Esophagus muscularis mucosa (tissue), 4 donors: ENCODE measurements around the gene ING2. TPM values are rescaled to one million over a fixed set of nuclear protein-coding genes. Genes with fewer than 3 reads are reported as not detected.

Experiments used
- DNase-seq: peaks from one replicate; pipeline ENCODE4 v3.0.0-alpha.2; 2017; ENCODE audit errors: extremely low spot score
- H3K27ac ChIP-seq, 4 donors: fragments of 200-600 bp; sonication (generic); replicated peaks in 1 of 4; 1 replicate in 3 of 4; 2 replicates in 1 of 4; pipeline ENCODE4 v1.5.1; 2016 to 2019; ENCODE audit warnings: mild to moderate bottlenecking in 1 of 4
- H3K27me3 ChIP-seq, 4 donors: fragments of 200-600 bp; sonication (generic); one replicate each; pipeline versions ENCODE4 v1.5.1 to v1.6.0; 2016 to 2019
- H3K36me3 ChIP-seq, 4 donors: fragments of 200-600 bp; sonication (generic); one replicate each; pipeline ENCODE4 v1.5.1; 2016 to 2019
- H3K4me1 ChIP-seq, 4 donors: fragments of 200-600 bp; sonication (generic); one replicate each; pipeline ENCODE4 v1.5.1; 2016 to 2019
- H3K4me3 ChIP-seq, 4 donors: fragments of 200-600 bp; sonication (generic); 1 replicate in 2 of 4; 2 replicates in 2 of 4; pipeline ENCODE4 v1.5.1; 2016 to 2019; ENCODE audit warnings: mild to moderate bottlenecking in 4 of 4, moderate library complexity in 1 of 4
- H3K9me3 ChIP-seq, 4 donors: fragments of 200-600 bp; sonication (generic); 1 replicate in 3 of 4; 2 replicates in 1 of 4; pipeline ENCODE4 v1.5.1; 2016 to 2019
- CTCF ChIP-seq, 3 experiments: fragments of 200-600 bp in 2 of 3; fragments of 450-650 bp in 1 of 3; sonication (generic) in 2 of 3; IDR thresholded peaks; one replicate each; pipeline ENCODE4 v1.5.1; 2017 to 2019; ENCODE audit warnings: antibody characterized with exemption in 3 of 3, mild to moderate bottlenecking in 2 of 3, moderate library complexity in 1 of 3
- EP300 ChIP-seq: sonication (generic); formaldehyde crosslinking; IDR thresholded peaks from one replicate; pipeline ENCODE4 v1.6.1; 2017; ENCODE audit warnings: antibody characterized with exemption
- POLR2A ChIP-seq: fragments of 450-650 bp; IDR thresholded peaks from one replicate; pipeline ENCODE4 v1.6.1; 2017; ENCODE audit warnings: antibody characterized with exemption, moderate library complexity, mild to moderate bottlenecking, low read depth
- POLR2AphosphoS5 ChIP-seq, 2 donors: sonication (generic); formaldehyde crosslinking; IDR thresholded peaks; one replicate each; pipeline ENCODE4 v1.6.1; 2017; ENCODE audit warnings: antibody characterized with exemption in 2 of 2
- WGBS: methylation state at CpG from one replicate; pipeline ENCODE4 v1.1.5; 2018; 5-methylcytosine and 5-hydroxymethylcytosine counted together
- intact Hi-C: fragments of 100-400 bp; cut with DNase I; formaldehyde crosslinking; loops from one replicate; pipeline ENCODE4 v1.15.1; 2023
- total RNA-seq, 4 donors: library from RNA; depleted of rRNA; stranded (reverse); fragments of >200 nt; gene quantifications; one replicate each; pipeline versions ENCODE4 v1.1.0 to v1.2.1, GENCODE V29; 2016

The ING2 gene
- total RNA-seq, 4 donors from 2014 or later, result 26.2 to 42.8 (median 38.6) TPM

GRCh38 chr4:183467246-183467645 is 37.6 kb upstream of the ING2 start:
- DNase-seq, result no peak
- intact Hi-C loops, result no loop called here

GRCh38 chr4:183468210-183469095 is 36.4 kb upstream of the ING2 start:
- peaks cover 0 to 7% (median 2%) of the 10 kb centered on the region in 4 donors for H3K4me1 ChIP-seq
- intact Hi-C loops, result no loop called here
- peak; percentile 21 for DNase-seq

More at GRCh38 chr4:183467246-183467645, 37.6 kb upstream of the ING2 start:
- WGBS, result 100% methylated on average over 3 of the region's 3 CpGs
- Histone ChIP-seq H3K27me3 (no peaks in the 10 kb centered on the region), H3K4me1 (peaks cover 0 to 3% (median under 1%) of the 10 kb centered on the region in 4 donors), H3K9me3 (no peaks in the 10 kb centered on the region), H3K27ac (no peak overlapping the region), H3K4me3 (no peak overlapping the region), H3K36me3 (peaks cover 0 to 3% (median 0%) of the 10 kb centered on the region in 4 donors)
- TF ChIP-seq EP300, result no peak
- TF ChIP-seq POLR2AphosphoS5 (IDR thresholded peaks at IDR 0.05), result no peak
- TF ChIP-seq POLR2A, result no peak
- TF ChIP-seq CTCF (IDR thresholded peaks at IDR 0.05), result no peak

GRCh38 chr4:183469285-183469684 is 35.6 kb upstream of the ING2 start:
- Histone ChIP-seq H3K4me1 (peaks cover 0 to 7% (median 2%) of the 10 kb centered on the region in 4 donors), H3K4me3 (no peak overlapping the region), H3K27me3 (no peaks in the 10 kb centered on the region), H3K36me3 (peaks cover 0 to 3% (median 0%) of the 10 kb centered on the region in 4 donors), H3K27ac (no peak overlapping the region), H3K9me3 (no peaks in the 10 kb centered on the region)
- intact Hi-C loops, result no loop called here
- DNase-seq, result peak; percentile 17
- WGBS, result 82% methylated on average over 1 of the region's 1 CpG
- no peak for TF ChIP-seq CTCF (IDR thresholded peaks at IDR 0.05)
- TF ChIP-seq POLR2AphosphoS5 (IDR thresholded peaks at IDR 0.05), result no peak
- no peak for TF ChIP-seq POLR2A
- TF ChIP-seq EP300, result no peak

More at GRCh38 chr4:183468210-183469095, 36.4 kb upstream of the ING2 start:
- 78% methylated on average over 7 of the region's 7 CpGs for WGBS
- Histone ChIP-seq H3K36me3 (peaks cover 0 to 3% (median 0%) of the 10 kb centered on the region in 4 donors), H3K27me3 (no peaks in the 10 kb centered on the region), H3K4me3 (no peak overlapping the region), H3K9me3 (no peaks in the 10 kb centered on the region), H3K27ac (no peak overlapping the region)
- TF ChIP-seq POLR2AphosphoS5 (IDR thresholded peaks at IDR 0.05) (no peak), EP300 (no peak)

- H3K36me3 ChIP-seq, result peaks cover 0 to 3% (median 0%) of the 10 kb centered on the region in 4 donors
- no peak for DNase-seq
- 82% methylated on average over 2 of the region's 2 CpGs for WGBS
- H3K4me3 ChIP-seq, result no peak overlapping the region
- TF ChIP-seq EP300 (no peak), CTCF (IDR thresholded peaks at IDR 0.05) (no peak)
- H3K27ac ChIP-seq, result no peak overlapping the region
- no peaks in the 10 kb centered on the region for H3K9me3 ChIP-seq
- intact Hi-C loops, result loop anchor here (5.0 kb wide), 1 partner anchor 132 kb away; no protein-coding TSS in a partner anchor
- no peaks in the 10 kb centered on the region for H3K27me3 ChIP-seq
- H3K4me1 ChIP-seq, result peaks cover 0 to 7% (median 2%) of the 10 kb centered on the region in 4 donors
Measured at GRCh38 chr4:183469936-183470335, 34.9 kb upstream of the ING2 start.

- H3K36me3 ChIP-seq, result peaks cover 0 to 3% (median 0%) of the 10 kb centered on the region in 4 donors
Measured at GRCh38 chr4:183470821-183471220, 34.0 kb upstream of the ING2 start.

More at GRCh38 chr4:183470821-183471220, 34.0 kb upstream of the ING2 start:
- H3K4me1 ChIP-seq, result peaks cover 0 to 7% (median 2%) of the 10 kb centered on the region in 4 donors
- no peaks in the 10 kb centered on the region for H3K9me3 ChIP-seq
- no peak for DNase-seq
- intact Hi-C loops, result loop anchor here (5.0 kb wide), 1 partner anchor 131 kb away; no protein-coding TSS in a partner anchor
- H3K27ac ChIP-seq, result no peak overlapping the region
- no peaks in the 10 kb centered on the region for H3K27me3 ChIP-seq
- WGBS, result 79% methylated on average over 4 of the region's 4 CpGs
- H3K4me3 ChIP-seq, result no peak overlapping the region
- TF ChIP-seq POLR2AphosphoS5 (IDR thresholded peaks at IDR 0.05) (no peak), EP300 (no peak), CTCF (IDR thresholded peaks at IDR 0.05) (no peak), POLR2A (no peak)
